ENCODE results near the gene ADAM12.
"Not testable (repeated sequence)": the region's sequence is repeated elsewhere in the genome, so short reads cannot be mapped to it uniquely, and the experiment has no call there.

The ADAM12 gene

DNA sequence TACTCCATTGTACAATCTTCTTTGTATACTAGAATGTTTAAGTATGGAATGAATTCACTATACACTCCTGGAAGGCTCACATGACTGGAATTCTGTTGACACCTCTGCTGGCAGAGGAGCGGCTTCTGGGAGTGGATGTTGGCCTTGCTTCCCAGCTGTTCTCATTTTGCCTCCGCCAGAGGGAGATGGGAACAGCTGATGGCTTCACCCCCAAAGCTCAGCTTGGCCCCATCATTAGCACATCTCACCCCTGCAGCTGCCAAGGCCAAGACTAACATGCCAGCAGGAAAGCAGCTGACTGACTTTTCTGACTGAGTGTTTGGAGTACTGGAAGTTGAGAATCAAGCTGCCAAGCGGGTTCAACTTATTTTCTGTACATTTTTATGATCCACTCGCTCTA, 15.1 kb downstream of the ADAM12 start:
- DNase-seq, result no peak

DNA sequence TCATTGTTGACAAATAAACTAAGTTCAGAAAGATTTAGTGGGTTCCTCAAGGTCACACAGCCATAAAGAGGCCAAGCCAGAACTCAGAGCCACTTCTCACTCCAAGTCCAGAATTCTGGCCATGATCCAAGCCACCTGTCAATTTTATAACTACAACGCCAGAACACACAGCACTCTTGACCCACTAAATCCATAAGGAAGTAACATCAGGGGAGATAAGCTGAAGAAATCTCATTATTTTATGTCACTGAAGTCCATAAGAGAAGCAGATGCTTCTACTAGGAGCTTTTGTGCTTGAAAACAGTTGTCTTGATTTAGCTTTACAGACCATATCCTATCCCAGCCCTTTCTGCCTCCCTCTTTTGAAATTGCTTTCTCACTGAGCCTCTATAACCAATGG, 15.9 kb downstream of the ADAM12 start:
- DNase-seq, result no peak

DNA sequence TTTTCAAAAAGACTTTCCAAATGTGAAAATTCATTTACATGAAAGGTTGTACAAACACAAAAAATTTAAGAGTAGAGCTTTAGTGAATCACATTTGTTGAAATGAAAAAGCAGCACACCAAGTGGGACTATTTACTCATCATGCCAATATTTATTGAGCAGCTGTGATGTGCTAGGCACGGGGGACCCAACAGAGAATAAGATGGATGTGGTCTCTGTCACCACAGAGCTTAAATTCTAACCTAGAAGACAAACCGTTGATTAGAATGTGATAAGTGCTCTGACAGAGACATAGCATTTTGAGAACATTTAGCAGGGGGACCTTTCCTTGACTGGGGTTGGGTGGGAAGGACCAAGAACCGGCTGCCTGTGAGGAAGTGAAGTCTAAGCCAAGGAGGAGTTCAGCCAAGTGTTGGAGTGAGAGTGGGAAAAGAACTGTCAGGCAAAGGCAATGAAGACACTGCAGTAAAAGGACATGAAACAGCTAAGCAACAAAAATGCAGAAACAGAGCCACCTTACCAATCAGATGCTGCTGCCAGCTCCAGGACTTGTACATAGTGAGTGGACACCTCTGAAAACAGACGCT, 19.1 kb downstream of the ADAM12 start:
- DNase-seq, result no peak

DNA sequence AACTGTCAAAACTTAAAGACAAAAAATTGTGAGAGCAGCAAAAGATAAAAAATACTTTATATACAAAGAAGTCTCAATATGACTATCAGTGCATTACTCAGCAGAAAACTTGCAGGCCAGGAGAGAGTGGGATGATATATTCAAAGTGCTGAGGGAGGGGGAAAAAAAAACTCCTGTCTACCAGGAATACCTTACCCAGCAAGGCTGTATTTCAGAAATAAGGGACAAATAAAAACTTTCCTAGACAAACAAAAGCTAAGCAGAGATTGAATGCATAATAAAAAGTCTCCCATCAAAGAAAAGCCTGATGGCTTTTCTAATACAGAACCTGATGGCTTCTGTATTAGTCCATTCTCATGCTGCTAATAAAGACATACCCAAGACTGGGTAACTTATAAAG, 31.1 kb downstream of the ADAM12 start:
- no peak for DNase-seq

GRCh38 chr10:126353666-126354065, 34.6 kb downstream of the ADAM12 start:
- DNase-seq, result no peak

GRCh38 chr10:126352453-126352852, 35.8 kb downstream of the ADAM12 start:
- no peak for DNase-seq

- DNase-seq, result no peak
These were observed 37.3 kb downstream of the ADAM12 start for GRCh38 chr10:126351021-126351420.

GRCh38 chr10:126350216-126350992, 37.9 kb downstream of the ADAM12 start:
- DNase-seq, result no peak

DNA sequence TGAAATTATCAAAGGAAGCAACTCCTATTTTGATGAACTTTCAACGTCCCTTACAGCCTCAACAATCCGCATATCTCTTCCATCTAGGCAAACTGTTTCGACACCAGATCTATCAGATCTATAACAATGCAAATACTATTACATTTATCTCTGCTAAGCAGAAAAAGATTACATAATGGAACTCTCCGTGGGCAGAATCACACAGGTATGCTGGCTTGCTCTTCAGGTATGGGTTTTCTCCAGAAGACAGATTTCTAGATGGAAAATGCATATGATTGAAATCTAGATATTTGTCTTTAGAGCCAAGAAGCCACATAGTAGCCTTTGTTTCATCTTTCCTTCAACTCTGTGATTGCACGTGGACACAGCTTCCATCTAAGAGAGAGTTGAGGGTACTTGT, 38.6 kb downstream of the ADAM12 start:
- DNase-seq, result no peak

DNA sequence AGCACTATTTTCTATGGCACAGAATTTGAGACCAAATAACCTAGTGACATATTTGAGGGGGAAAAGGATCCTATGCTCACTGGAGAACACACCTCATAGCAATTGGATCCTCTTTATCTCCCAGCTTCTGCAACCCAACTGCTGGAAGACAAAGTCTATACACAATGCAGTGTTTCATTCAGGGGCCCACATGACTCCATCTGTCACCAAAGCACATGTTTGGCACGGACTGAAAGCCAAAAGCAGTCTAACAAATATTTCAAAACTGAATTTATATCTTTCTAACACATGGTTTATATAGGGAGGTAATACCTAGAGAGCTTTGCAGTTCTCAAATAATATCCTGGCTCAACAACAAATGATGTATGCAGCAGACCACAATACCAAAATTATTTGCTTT, 39.2 kb downstream of the ADAM12 start:
- DNase-seq, result no peak

GRCh38 chr10:126343496-126343895, 44.8 kb downstream of the ADAM12 start:
- not testable (repeated sequence) for DNase-seq

DNA sequence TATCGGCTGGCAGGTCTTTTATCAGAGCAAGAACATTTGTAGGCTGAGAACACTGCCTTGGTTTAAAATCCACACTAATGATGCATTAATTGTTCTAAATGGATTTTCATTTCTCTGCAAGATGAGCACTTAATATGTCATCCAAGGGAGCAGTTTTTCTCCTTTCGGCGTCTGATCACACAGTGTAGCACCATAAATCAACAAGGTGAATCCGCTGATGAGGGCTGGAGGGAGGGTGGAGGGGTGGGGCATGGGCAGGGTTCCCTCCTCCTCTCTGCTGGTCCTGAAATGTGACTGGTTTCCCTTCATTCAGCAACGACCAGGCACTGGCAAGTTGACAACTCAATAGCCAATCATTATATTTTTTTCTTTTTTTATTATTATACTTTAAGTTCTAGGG, 45.6 kb downstream of the ADAM12 start:
- no peak for DNase-seq

DNA sequence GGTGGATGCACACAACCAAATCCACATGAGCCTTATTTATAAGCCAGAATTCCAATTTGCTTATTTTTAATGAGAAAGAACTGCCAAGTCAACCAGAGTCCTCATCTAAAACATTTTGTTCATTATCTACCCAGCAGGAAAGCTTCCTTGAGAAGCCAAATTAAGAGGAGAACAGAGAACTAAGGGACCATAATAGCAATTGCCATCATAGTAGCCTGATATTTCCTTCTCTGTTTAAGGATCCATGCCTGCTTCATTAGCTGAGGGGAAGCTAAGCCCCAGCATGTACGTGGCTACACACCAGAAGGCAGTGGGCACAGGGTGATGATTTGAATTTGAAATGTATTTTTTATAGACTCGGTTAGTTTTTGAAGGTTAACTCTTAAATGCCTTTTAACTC, 46.8 kb downstream of the ADAM12 start:
- DNase-seq, result no peak

DNA sequence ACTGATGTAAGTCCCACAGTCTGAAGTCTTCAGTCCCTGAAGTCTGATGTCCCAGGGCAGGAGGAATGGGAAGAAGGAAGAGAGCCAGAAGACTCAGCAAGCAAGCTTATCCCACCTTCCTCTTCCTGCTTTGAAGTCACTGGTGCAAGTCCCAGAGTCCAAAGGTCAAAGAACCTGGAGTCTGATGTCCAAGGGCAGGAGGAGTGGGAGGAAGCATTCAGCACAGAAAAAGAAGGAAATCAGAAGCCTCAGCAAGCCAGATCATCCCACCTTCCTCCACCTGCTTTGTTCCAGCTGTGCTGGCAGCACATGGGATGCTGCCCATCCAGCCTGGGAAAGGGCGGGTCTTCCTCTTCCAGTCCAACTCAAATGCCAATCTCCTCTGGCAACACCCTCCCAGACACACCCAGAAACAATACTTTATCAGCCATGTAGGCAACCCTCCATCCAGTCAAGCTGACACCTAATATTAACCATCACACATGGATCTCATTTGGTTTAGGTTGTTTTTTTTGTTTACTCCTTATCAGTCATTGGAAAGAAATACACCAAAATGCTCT, 50.9 kb downstream of the ADAM12 start:
- no peak for DNase-seq

DNA sequence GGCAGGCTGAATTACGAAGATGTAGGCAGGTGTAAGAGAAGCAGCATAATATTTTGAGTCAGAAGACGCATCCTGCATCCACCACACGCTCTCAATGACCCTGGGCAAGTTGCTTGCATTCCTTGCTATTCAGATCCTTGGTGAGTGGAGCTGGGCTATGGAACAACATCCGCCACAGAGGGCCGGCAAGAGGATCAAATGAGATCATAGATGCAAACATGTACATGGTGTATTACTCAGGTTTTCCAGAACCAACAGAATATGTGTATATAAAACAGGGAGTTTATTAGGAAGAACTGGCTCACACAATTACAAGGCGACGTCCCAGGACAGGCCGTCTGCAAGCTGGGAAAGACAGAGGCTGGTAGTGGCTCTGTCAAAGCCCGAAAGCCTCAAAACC, 51.5 kb downstream of the ADAM12 start:
- no peak for DNase-seq

DNA sequence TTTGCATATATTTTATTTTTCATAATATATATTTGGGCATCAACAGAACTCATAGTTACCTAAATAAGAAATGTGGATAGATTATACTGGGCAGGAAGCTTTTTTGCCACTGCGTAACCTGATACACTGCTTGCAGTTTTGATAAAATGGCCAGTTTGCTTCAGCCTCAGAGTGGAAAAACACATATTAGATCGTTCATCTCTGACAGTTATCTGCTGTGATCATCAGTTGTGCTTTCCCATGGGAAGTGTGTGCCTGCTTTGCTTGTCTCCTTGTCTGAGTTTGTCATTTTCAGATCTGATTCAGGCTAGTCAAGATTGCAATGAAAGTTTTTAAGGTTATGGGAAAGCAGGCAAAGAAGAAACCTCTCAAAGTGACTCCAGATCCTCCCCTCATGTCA, 54.0 kb downstream of the ADAM12 start:
- no peak for DNase-seq

- no peak for DNase-seq
These were observed 55.7 kb downstream of the ADAM12 start for GRCh38 chr10:126332576-126332975.

GRCh38 chr10:126331101-126331500, 57.2 kb downstream of the ADAM12 start:
- no peak for DNase-seq

DNA sequence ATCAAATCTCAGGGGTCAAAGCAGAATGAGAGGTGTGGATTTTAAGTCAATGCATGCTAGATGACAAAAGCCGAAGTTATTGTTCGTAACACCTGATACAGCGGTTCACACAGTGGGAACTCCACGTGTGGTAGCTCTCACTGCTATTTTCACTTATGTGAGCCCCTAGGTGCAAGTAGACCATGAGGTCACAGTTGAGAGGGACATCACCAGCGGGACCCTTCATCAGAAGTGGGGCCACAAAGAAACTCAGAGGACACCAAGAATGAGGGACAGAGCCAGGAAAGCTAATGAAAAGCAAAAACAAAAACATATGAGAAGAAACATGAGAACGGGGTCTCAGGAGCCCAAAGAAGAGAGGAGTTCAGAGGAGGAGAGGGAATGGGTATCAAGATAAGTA, 63.5 kb downstream of the ADAM12 start:
- DNase-seq, result no peak

- no peak for DNase-seq
These were observed 66.8 kb downstream of the ADAM12 start for GRCh38 chr10:126321440-126321839.

- DNase-seq, result no peak
These were observed 70.5 kb downstream of the ADAM12 start for GRCh38 chr10:126317751-126318150.

DNA sequence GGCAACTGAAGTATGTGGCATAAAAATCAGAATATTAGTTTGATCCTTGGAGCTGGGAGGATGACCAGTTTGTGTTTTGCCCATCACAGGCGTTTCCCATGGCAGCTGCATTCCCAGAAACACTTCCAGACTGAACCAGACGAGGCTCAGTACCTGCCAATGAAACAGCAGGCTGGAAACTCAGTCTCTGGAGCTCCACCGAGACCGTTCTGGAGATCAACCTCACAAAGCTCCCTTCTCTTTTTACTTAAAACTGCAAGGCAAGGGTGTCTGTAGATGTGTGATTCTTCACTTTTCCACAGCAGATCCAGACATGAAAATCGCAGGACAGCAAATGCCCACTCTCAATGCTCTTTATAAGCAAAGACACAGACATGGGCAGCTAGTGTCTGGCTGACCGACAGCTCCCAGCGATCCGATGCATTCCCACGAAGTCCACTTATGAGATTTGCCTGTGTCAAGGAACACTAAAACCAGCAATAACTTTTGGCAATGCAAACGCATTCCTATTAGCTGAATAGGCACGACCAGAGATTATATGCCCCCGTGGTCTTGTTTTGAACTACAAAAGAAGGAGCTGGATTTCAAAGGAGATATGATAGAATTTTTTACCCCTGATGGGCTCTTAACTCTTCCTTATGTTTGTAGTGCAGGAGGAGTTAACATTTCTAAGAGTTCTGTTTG, 72.6 kb downstream of the ADAM12 start:
- DNase-seq, result no peak

- DNase-seq, result no peak
These were observed 73.3 kb downstream of the ADAM12 start for GRCh38 chr10:126314863-126315493.

DNA sequence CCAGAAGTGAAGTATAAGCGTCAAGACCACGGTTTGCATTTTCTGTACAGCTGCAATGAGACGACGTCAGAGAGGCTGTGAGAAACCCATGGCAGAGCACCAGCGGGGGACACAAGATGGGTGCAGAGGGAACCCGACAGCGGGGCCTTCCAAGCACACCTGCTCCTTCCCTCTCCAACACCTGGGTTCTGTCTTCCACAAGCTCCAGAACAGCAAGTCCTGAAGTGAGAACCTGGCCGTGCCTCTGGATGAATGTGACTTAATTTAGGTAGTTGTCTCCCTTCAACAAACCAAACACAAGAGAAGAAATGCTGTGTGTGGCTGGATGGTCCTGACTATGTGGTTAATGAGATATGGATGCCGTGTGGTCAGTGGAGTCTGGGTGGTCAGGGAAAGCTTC, 76.1 kb downstream of the ADAM12 start:
- DNase-seq, result no peak
